HCT116 (cell line): Measurements from ENCODE around the gene SHC4. TPM values are rescaled to one million over a fixed set of nuclear protein-coding genes. Genes with fewer than 3 reads are reported as not detected.

Experiments
- ATAC-seq: fragments of 200-7000 bp; cut with Tn5 transposase; 2 replicates; pipeline ENCODE4 v1.9.1; 2020; ENCODE audit warnings: mild to moderate bottlenecking, moderate library complexity
- BruUV-seq: library from RNA; stranded (reverse); fragments of 400-500 nt; replicated peaks from 2 replicates; lab custom pipeline; 2021; lab: Mats Ljungman, UMichigan
- CTCF ChIA-PET: fragments of 300-600 bp; sonication (Branson Sonifier 250); formaldehyde crosslinking; loops from one replicate; lab custom pipeline; 2021; ENCODE audit warnings: antibody characterized with exemption; lab: Charles Lee
- POLR2A ChIA-PET: fragments of 300-600, 350-600 bp; sonication (Branson Sonifier 250); formaldehyde crosslinking; loops from one replicate; lab custom pipeline; 2021; ENCODE audit warnings: antibody characterized with exemption; lab: Charles Lee
- RAD21 ChIA-PET, 2 experiments: fragments of 300-600 bp; sonication (Branson Sonifier 250); formaldehyde crosslinking; loops; one replicate each; lab custom pipeline; 2023; ENCODE audit warnings: low total read pairs in 2 of 2; ENCODE audit not compliant: uncharacterized antibody in 2 of 2, unreplicated experiment in 2 of 2, low non-redundant PET in 1 of 2; lab: Charles Lee
- DNase-seq: peaks from one replicate; pipeline ENCODE4 v3.0.0-alpha.2; 2010; ENCODE audit warnings: low read depth, low spot score
- H2AFZ ChIP-seq: fragments of 200-600 bp; shearing (Covaris generic), sonication (generic); 2 replicates; pipeline ENCODE4 v1.6.1; 2017; ENCODE audit warnings: low read depth, mixed run types, mixed read lengths, antibody characterized with exemption, low read length; ENCODE audit not compliant: poor library complexity, severe bottlenecking
- H3K27ac ChIP-seq: 2 replicates; pipeline ENCODE4 v1.5.1; 2012; ENCODE audit warnings: low read depth, low read length
- H3K27me3 ChIP-seq: fragments of 200-600 bp; sonication (generic); 2 replicates; pipeline ENCODE4 v1.6.1; 2016; ENCODE audit warnings: mixed run types, low read length, mixed read lengths; ENCODE audit not compliant: insufficient read depth
- H3K36me3 ChIP-seq, 2 experiments: fragments of 200-500 bp in 1 of 2; fragments of 200-600 bp in 1 of 2; sonication (Bioruptor generic) in 1 of 2; sonication (generic) in 1 of 2; 2 replicates each; pipeline versions ENCODE4 v1.5.1 to v1.6.1; 2014 to 2016; ENCODE audit warnings: low read length in 2 of 2, inconsistent platforms in 1 of 2, mixed read lengths in 1 of 2, mixed run types in 1 of 2; ENCODE audit not compliant: insufficient read depth in 2 of 2, control insufficient read depth in 1 of 2
- H3K4me1 ChIP-seq, 2 experiments: fragments of 200-600 bp in 1 of 2; sonication (generic) in 1 of 2; 2 replicates each; pipeline versions ENCODE4 v1.5.1 to v1.6.1; 2012 to 2017; ENCODE audit warnings: low read length in 2 of 2, inconsistent platforms in 1 of 2, mild to moderate bottlenecking in 1 of 2, mixed read lengths in 1 of 2, mixed run types in 1 of 2, moderate library complexity in 1 of 2; ENCODE audit not compliant: insufficient read depth in 2 of 2, control insufficient read depth in 1 of 2
- H3K4me2 ChIP-seq: fragments of 200-600 bp; sonication (generic); 2 replicates; pipeline ENCODE4 v1.6.1; 2017; ENCODE audit warnings: mixed run types, low read length, mixed read lengths
- H3K4me3 ChIP-seq, 2 experiments: fragments of 200-600 bp in 1 of 2; sonication (generic) in 1 of 2; replicated peaks in 1 of 2; 2 replicates each; pipeline ENCODE4 v1.5.1; 2011 to 2016; ENCODE audit warnings: low read length in 2 of 2, control low read depth in 1 of 2, low read depth in 1 of 2, mild to moderate bottlenecking in 1 of 2, mixed read lengths in 1 of 2, mixed run types in 1 of 2
- H3K79me2 ChIP-seq: fragments of 200-600 bp; sonication (generic); 2 replicates; pipeline ENCODE4 v1.6.1; 2017; ENCODE audit warnings: mild to moderate bottlenecking, mixed run types, low read length, moderate library complexity, mixed read lengths; ENCODE audit not compliant: insufficient read depth
- H3K9ac ChIP-seq: fragments of 200-600 bp; sonication (generic); 2 replicates; pipeline ENCODE4 v1.6.1; 2016; ENCODE audit warnings: low read length, mixed read lengths
- H3K9me2 ChIP-seq: fragments of 200-600 bp; sonication (generic), shearing (Covaris generic); 2 replicates; pipeline ENCODE4 v1.6.1; 2017; ENCODE audit warnings: mixed run types, mild to moderate bottlenecking, moderate library complexity; ENCODE audit not compliant: insufficient read depth
- H3K9me3 ChIP-seq, 2 experiments: fragments of 200-500 bp in 1 of 2; fragments of 200-600 bp in 1 of 2; sonication (Bioruptor generic) in 1 of 2; sonication (generic) in 1 of 2; 2 replicates each; pipeline ENCODE4 v1.6.1; 2014 to 2017; ENCODE audit warnings: low read length in 2 of 2, mixed read lengths in 2 of 2, inconsistent platforms in 1 of 2, low read depth in 1 of 2, mild to moderate bottlenecking in 1 of 2, mixed run types in 1 of 2, moderate library complexity in 1 of 2; ENCODE audit not compliant: control insufficient read depth in 1 of 2, insufficient read depth in 1 of 2
- H4K20me1 ChIP-seq: fragments of 200-600 bp; sonication (generic), shearing (Covaris generic); 2 replicates; pipeline ENCODE4 v1.6.1; 2017; ENCODE audit warnings: mixed run types, mild to moderate bottlenecking, moderate library complexity; ENCODE audit not compliant: insufficient read depth
- ATF3 ChIP-seq: IDR thresholded peaks from 2 replicates; pipeline ENCODE4 v1.6.1; 2012
- CBX3 ChIP-seq: IDR thresholded peaks from 2 replicates; pipeline ENCODE4 v1.6.1; 2012; ENCODE audit warnings: low read depth
- CEBPB ChIP-seq: IDR thresholded peaks from 2 replicates; pipeline ENCODE4 v1.6.1; 2012; ENCODE audit warnings: low read depth
- CTCF ChIP-seq, 3 experiments: fragments of 200-600 bp in 1 of 3; sonication (generic) in 1 of 3; IDR thresholded peaks in 2 of 3; conservative IDR thresholded peaks in 1 of 3; 2 replicates each; pipeline ENCODE4 v1.5.1; 2012 to 2017; ENCODE audit warnings: low read depth in 2 of 3, low read length in 2 of 3, antibody characterized with exemption in 1 of 3, borderline replicate concordance in 1 of 3, control low read depth in 1 of 3, mild to moderate bottlenecking in 1 of 3, mixed read lengths in 1 of 3, mixed run types in 1 of 3, moderate library complexity in 1 of 3; ENCODE audit not compliant: insufficient read depth in 1 of 3
- EGR1 ChIP-seq: IDR thresholded peaks from 2 replicates; pipeline ENCODE4 v1.6.1; 2012; ENCODE audit warnings: low read depth
- ELF1 ChIP-seq: IDR thresholded peaks from 2 replicates; pipeline ENCODE4 v1.6.1; 2012; ENCODE audit warnings: low read depth, borderline replicate concordance
- EZH2 ChIP-seq: fragments of 200-600 bp; sonication (generic); IDR thresholded peaks from 2 replicates; pipeline ENCODE4 v1.6.1; 2017; ENCODE audit warnings: antibody characterized with exemption, mixed run types
- EZH2phosphoT487 ChIP-seq: fragments of 200-600 bp; IDR thresholded peaks from 2 replicates; pipeline ENCODE4 v1.6.1; 2018; ENCODE audit warnings: antibody characterized with exemption, borderline replicate concordance
- FOSL1 ChIP-seq: IDR thresholded peaks from 2 replicates; pipeline ENCODE4 v1.6.1; 2012; ENCODE audit warnings: low read depth
- JUND ChIP-seq: IDR thresholded peaks from 2 replicates; pipeline ENCODE4 v1.6.1; 2012
- MAX ChIP-seq: IDR thresholded peaks from 2 replicates; pipeline ENCODE4 v1.6.1; 2012
- POLR2A ChIP-seq: IDR thresholded peaks from 2 replicates; pipeline ENCODE4 v1.7.0; 2011; ENCODE audit warnings: borderline replicate concordance; ENCODE audit not compliant: insufficient read depth, insufficient read length; ENCODE audit errors: extremely low read depth
- RAD21 ChIP-seq: IDR thresholded peaks from 2 replicates; pipeline ENCODE4 v1.6.1; 2012; ENCODE audit warnings: low read depth, mild to moderate bottlenecking
- REST ChIP-seq: IDR thresholded peaks from 2 replicates; pipeline ENCODE4 v1.6.1; 2012; ENCODE audit warnings: low read depth
- SIN3A ChIP-seq: IDR thresholded peaks from 2 replicates; pipeline ENCODE4 v1.6.1; 2012; ENCODE audit warnings: low read depth
- SP1 ChIP-seq: IDR thresholded peaks from 2 replicates; pipeline ENCODE4 v1.6.1; 2012; ENCODE audit warnings: low read depth
- YY1 ChIP-seq: IDR thresholded peaks from 2 replicates; pipeline ENCODE4 v1.6.1; 2011; ENCODE audit warnings: low read length, low read depth, moderate library complexity, mild to moderate bottlenecking; ENCODE audit not compliant: insufficient replicate concordance; ENCODE audit errors: extremely low read depth
- ZBTB33 ChIP-seq: IDR thresholded peaks from 2 replicates; pipeline ENCODE4 v1.6.1; 2011; ENCODE audit warnings: mild to moderate bottlenecking, low read length, moderate library complexity; ENCODE audit not compliant: insufficient replicate concordance; ENCODE audit errors: extremely low read depth
- ZNF274 ChIP-seq: fragments of 200-500 bp; sonication (Bioruptor generic); IDR thresholded peaks from 2 replicates; pipeline ENCODE4 v1.6.1; 2014; ENCODE audit warnings: mild to moderate bottlenecking, low read depth, low read length, inconsistent platforms
- intact Hi-C: fragments of 100-400 bp; cut with micrococcal nuclease; formaldehyde crosslinking; loops from 2 replicates; pipeline ENCODE4 v1.10.0; 2022
- total RNA-seq: library from RNA; stranded (reverse); gene quantifications from one replicate; pipeline ENCODE4 v1.2.1, GENCODE V29; 2021; ENCODE audit not compliant: unreplicated experiment

The SHC4 gene
- total RNA-seq, 1 experiment from 2014 or later: 0.44 TPM

GRCh38 chr15:48782911-48783310, 180.8 kb downstream of the SHC4 start:
- no peaks in the 10 kb centered on the region for H3K79me2 ChIP-seq
- H3K9ac ChIP-seq: no peak overlapping the region
- POLR2A ChIA-PET: no interaction called here
- H3K4me1 ChIP-seq: no peaks in the 10 kb centered on the region
- ATAC-seq (no peak), DNase-seq (no peak)
- no peaks in the 10 kb centered on the region for H4K20me1 ChIP-seq
- no peak overlapping the region for H3K27ac ChIP-seq
- intact Hi-C loops: no loop called here
- no peak overlapping the region for H2AFZ ChIP-seq
- no peak for TF ChIP-seq ZNF274
- TF ChIP-seq EGR1: no peak
- no peak for TF ChIP-seq CBX3
- no peak for TF ChIP-seq POLR2A
- no peak for TF ChIP-seq ZBTB33
- TF ChIP-seq ELF1: no peak
- no peak for TF ChIP-seq FOSL1
- TF ChIP-seq CEBPB: no peak
- TF ChIP-seq JUND: no peak
- TF ChIP-seq EZH2phosphoT487: no peak
- TF ChIP-seq RAD21: no peak
- TF ChIP-seq EZH2: no peak
- no peak for TF ChIP-seq CTCF (IDR thresholded peaks at IDR 0.05 in 2 of 3, conservative IDR thresholded peaks at IDR 0.05 in 1 of 3; ENCODE audit: borderline replicate concordance in 1 of 3, insufficient read depth in 1 of 3, low read depth in 2 of 3, low read length in 2 of 3)
- no peak for TF ChIP-seq SIN3A
- TF ChIP-seq YY1: no peak
- no peak for TF ChIP-seq SP1
- no peak for TF ChIP-seq ATF3
- no peak for TF ChIP-seq REST
- TF ChIP-seq MAX: no peak
- no peak overlapping the region for H3K4me3 ChIP-seq
- H3K4me2 ChIP-seq: no peak overlapping the region
- H3K36me3 ChIP-seq: peaks cover 25 to 27% of the 10 kb centered on the region in 2 experiments
- no peaks in the 10 kb centered on the region for H3K9me2 ChIP-seq
- RAD21 ChIA-PET: no interaction called here
- no peaks in the 10 kb centered on the region for H3K9me3 ChIP-seq
- H3K27me3 ChIP-seq: no peaks in the 10 kb centered on the region
- CTCF ChIA-PET: no interaction called here
- BruUV-seq: no TSS peak
